GM21390 (cell line): ENCODE results near the gene PKNOX1.
"Not testable (repeated sequence)": the region's sequence is repeated elsewhere in the genome, so short reads cannot be mapped to it uniquely, and the experiment has no call there.

Experiments used
- ATAC-seq: cut with Tn5 transposase; IDR thresholded peaks from one replicate; pipeline ENCODE4 v1.9.1; 2021; ENCODE audit not compliant: unreplicated experiment

Gene PKNOX1

GRCh38 chr21:42981862-42982261 lies 7.5 kb downstream of the PKNOX1 start:
- no peak for ATAC-seq

- no peak for ATAC-seq
These were observed 8.7 kb downstream of the PKNOX1 start for GRCh38 chr21:42983103-42983502.

- ATAC-seq, result no peak
These were observed 9.5 kb downstream of the PKNOX1 start for GRCh38 chr21:42983869-42984268.

- no peak for ATAC-seq
These were observed 11.9 kb downstream of the PKNOX1 start for GRCh38 chr21:42986125-42986783.

GRCh38 chr21:42988236-42988965 lies 14.0 kb downstream of the PKNOX1 start:
- ATAC-seq, result no peak

GRCh38 chr21:42989370-42989769 lies 15.0 kb downstream of the PKNOX1 start:
- ATAC-seq, result not testable (repeated sequence)

- no peak for ATAC-seq
These were observed 15.7 kb downstream of the PKNOX1 start for GRCh38 chr21:42989816-42990650.

GRCh38 chr21:42991992-42992740 lies 17.8 kb downstream of the PKNOX1 start:
- no peak for ATAC-seq

- ATAC-seq, result no peak
These were observed 18.8 kb downstream of the PKNOX1 start for GRCh38 chr21:42993051-42993712.

GRCh38 chr21:42997053-42997452 lies 22.7 kb downstream of the PKNOX1 start:
- ATAC-seq, result no peak

GRCh38 chr21:42997983-42998382 lies 23.6 kb downstream of the PKNOX1 start:
- not testable (repeated sequence) for ATAC-seq

- not testable (repeated sequence) for ATAC-seq
These were observed 24.8 kb downstream of the PKNOX1 start for GRCh38 chr21:42999152-42999551.

- not testable (repeated sequence) for ATAC-seq
These were observed 25.7 kb downstream of the PKNOX1 start for GRCh38 chr21:43000041-43000440.

GRCh38 chr21:43001316-43001715 lies 27.0 kb downstream of the PKNOX1 start:
- no peak for ATAC-seq

GRCh38 chr21:43004926-43005325 lies 30.6 kb downstream of the PKNOX1 start:
- no peak for ATAC-seq

- ATAC-seq, result no peak
These were observed 31.3 kb downstream of the PKNOX1 start for GRCh38 chr21:43005635-43006034.

- not testable (repeated sequence) for ATAC-seq
These were observed 31.9 kb downstream of the PKNOX1 start for GRCh38 chr21:43006051-43006873.

GRCh38 chr21:43006874-43007208 lies 32.5 kb downstream of the PKNOX1 start:
- ATAC-seq, result no peak

- ATAC-seq, result no peak
These were observed 38.2 kb downstream of the PKNOX1 start for GRCh38 chr21:43012596-43012995.
